Bone marrow (tissue), 2 donors: ENCODE data around the gene NHERF1.

Source experiments
- DNase-seq, 2 donors: peaks; one replicate each; lab custom pipeline; 2025; lab: John Stamatoyannopoulos, UW

Gene NHERF1

DNA sequence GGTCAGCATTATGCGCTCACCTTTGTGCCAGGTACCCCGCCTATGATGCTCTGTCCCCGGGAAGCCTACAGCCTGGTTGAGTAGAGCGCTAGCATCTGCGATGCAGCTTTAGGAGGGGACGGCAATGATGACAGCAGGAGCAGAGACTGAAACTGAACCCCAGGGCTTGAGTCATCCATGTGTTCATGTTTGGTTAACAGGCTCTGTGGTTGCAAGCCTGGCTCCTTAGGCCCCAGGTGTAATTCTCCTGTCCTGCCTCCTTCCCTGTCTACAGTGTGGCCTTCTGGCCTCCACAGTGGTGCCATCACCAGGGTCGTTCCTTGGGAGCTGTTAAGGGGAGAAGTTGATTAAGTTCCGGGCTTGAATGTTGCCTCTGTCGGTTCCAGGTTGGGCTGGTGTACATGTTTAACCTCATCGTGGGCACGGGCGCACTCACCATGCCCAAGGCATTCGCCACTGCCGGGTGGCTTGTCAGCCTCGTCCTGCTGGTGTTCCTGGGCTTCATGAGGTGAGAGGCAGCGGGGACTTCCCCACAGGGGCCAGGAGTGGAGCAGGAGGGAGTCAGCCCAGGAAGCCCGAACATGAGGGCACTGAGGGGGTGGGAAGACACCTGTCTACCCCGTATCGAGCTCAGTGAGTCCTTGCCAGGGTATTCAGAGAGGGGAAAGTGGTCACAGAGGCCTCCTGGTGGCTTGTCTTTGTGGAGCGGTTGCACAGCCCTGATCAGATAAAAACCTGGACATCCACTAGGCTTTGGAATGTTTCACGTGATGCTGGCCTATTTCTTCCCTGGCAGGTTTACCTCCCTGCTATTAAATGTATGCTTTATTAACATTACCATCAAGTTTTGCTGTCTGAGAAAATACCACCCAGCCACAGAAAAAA lies 36.9 kb downstream of the NHERF1 start:
- no peak for DNase-seq

DNA sequence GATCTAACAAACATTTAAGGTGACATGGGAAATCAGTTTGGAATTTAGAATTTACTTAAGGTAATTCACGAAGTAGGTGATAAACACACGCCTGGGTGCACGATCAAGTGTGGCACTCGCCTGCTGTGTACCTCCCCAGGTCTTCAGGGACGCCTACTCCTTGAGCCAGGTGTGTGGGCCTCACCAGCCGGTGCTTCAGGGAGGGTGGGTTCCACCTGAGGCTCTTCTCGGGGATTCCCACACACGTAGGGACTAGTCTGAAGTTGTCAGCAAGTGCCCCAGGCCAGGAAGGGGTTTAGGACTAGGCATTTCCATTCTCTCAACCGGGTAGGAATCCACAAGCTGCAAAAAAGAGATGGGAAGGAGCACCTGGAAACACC lies 37.5 kb downstream of the NHERF1 start:
- DNase-seq = no peak

DNA sequence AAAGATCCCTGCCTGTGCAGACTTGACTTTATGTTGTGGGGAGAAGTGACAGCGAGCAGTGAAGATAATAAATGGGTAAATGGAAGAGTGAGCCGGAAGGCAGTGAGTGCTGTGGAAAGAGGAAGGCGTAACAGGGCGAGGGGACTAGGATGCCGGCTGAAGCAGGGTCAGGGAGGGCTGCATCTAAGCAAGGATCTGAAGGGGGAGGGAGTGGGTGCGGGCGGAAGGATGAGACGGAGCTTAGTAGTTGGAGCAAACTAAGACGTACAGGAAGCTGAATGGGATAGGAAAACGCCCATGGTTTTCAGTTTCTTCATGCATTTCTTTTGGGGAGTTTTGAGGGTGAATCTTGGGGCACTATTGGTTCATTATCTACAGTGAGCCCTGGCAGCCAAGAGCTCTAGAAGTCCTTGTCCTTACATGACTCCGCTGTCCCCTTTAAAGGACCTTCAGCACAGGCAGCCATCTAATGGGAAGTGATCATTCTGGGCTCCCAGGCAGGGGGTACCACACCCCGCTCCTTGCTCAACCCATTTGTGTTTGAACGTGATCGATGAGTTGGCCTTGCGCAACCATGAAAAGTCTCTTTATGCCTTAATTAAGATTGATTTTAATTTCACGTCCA lies 38.1 kb downstream of the NHERF1 start:
- DNase-seq = peak; percentile 35 to 63

DNA sequence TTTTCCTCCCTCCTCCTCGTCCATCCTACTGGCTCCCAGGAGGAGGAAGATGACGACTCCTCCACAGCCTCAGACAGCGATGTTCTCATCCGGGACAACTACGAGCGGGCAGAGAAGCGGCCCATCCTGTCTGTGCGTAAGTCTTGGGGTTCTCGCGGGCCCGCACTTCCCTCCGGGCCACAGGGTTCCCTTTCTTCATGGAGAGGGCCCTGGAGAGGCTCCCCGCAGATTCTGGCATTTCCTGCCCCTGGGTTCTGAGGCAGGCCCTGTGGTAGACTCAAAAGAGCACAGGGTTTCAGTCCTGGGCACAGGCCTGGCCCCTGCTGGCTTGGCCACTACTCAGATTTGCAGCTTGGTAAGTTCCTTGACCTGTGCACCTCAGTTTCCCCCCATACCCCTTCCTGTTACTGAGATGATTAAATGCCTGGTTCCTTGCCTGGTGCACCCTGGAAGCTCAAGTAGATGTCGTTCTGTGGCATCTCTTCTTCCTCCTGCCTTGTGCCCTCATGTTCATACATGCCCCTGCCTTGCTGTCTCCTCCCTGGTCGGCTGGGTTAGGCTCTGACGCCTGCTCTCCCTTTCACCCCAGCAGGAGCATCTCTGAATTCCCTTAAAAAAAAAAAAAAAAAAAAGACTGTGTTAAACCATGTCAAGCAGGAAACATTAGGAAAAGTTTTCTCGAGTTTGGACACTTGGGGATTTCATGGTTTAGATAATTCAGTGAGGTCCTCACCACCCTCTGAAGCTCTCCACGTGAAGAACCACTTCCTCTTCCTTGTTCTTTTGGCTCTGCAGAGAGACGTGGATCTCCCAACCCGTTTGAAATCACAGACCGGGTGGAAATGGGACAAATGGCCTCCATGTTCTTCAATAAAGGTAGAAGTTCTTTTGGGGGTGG lies 42.0 kb downstream of the NHERF1 start:
- DNase-seq = no peak

DNA sequence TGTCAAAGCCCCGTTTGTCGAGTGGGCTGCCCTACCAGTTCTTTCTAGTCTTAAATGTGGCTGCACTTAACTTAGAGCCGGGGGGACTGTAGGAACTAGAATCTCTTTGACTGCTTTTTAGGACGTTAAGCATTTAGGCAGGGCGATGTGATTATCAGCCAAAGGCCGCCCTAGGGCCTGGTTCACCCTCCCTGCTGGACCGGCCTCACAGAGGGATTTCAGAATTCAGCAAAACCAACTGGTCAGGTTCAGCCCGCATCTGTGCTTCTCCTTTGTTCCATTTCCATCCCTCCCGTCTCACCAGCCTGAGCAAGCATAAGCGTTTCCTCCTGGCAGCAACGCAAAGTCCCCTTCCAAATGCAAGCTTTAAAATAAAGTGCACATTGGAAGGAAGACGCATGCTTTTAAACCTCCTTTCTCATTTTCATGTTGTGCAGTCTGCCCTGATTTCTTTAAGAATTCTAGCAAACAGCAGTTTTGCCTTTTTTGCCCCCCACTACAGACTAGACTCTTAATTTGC lies 44.2 kb downstream of the NHERF1 start:
- no peak for DNase-seq

DNA sequence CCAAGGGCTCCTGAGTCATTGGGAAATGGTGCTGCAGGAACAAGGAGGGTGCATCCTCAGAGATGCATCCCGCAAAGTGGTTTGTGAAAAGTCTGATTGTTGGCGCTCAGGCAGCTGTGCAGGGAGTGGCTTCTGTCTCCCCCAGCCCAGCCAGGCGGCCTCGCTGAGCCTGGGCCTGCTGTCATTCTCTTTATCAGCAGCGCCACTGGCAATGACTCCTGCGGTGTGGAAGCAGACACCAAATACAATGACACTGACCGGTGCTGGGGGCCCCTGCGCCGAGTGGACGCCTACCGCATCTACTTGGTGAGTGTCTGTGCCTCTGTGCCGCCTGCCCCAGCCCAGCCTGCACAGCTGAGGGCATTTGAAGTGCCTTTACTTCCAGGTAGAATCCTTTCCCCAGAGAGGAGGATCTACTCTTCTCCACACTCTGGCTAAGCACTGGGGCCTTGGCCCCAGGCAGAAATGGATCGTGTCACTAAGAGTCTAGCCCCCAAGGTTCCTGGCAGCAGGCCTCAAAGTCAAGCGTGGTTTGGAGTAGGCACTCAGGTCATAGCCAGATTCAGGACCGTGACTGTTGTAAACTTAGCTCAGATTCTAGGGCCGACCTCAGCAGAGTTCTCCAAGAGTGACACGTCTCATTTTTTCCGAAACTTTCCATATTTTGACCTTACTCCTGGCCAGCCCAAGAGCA lies 47.0 kb downstream of the NHERF1 start:
- no peak for DNase-seq

DNA sequence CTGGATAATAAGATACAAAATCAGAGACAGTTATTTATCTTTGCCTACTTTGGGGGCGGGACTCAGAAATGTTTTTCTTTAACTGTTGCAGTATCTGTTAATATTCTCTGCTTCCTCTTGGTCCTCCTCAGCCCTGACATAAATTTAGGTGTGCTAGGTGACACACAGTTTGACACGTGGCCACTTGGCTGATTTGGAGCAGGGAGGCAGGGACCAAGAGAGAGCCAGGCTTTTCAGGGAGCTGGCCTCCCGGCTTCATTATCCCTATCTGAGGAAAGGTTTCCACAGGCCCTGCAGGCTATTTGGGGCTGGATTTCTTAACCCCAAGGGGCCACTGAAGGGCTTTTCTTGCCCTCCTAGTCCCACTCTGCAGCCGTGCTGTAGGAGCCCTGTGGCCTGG lies 47.8 kb downstream of the NHERF1 start:
- no peak for DNase-seq

DNA sequence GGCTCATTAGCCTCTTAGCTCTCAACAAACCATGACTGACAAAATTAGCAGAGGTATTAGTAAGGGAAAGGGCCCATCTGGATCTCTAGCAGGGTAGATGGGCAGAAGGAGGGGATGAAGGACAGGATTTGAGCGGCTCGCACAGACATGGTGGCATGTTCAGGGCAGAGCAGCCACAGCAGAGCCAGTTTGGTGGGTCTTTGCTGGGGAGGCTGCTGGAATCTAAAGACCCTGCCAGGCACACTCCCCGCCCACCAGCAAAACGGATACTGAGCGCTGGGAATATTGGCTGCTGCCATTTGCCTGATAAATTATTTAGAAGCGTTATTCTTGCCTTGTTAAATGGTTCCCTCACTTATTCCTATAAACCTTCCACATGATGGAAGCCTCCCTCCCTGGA lies 48.4 kb downstream of the NHERF1 start:
- no peak for DNase-seq

DNA sequence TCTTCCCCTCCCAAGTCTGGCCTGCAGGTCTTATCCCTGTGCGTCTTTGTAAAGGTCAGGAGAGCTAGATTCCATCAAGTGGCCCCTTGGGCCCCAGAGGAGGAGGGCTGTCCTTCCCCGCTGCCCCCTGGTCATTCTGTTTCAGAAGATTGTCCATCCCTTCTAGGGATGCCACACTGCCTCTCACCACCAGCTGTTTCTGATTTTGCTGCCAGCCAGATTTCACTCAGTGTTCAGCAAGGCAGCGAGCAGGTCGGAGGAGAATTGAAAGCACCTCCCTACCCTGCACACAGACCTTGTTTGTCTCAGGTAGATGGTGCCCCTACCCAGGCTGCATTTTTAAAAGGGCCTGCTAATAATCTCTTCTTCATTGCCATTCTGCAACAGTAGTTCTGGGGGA lies 49.4 kb downstream of the NHERF1 start:
- DNase-seq = no peak

DNA sequence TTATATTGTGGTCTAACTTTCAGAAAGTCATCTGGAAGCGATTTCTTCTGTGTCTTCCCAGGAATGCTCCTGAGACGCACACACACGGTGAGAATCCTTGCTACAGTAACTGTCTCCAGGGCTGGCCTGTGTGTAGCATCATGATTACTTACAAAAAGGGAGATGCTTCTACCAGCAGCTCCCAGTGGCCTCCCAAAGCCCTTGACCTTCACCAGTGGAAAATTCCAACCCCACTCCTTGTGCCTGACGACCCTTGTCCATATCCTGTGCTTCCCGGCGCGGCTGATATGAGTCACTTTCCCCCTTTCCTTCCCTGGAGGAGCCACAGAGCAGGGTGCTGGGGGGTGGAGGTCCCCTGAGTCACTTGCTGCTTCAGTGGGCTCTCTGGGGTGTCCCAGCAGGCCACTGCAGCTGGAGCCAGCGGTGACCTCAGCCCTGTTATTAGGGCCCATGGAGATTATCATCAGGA lies 49.8 kb downstream of the NHERF1 start:
- DNase-seq = no peak

DNA sequence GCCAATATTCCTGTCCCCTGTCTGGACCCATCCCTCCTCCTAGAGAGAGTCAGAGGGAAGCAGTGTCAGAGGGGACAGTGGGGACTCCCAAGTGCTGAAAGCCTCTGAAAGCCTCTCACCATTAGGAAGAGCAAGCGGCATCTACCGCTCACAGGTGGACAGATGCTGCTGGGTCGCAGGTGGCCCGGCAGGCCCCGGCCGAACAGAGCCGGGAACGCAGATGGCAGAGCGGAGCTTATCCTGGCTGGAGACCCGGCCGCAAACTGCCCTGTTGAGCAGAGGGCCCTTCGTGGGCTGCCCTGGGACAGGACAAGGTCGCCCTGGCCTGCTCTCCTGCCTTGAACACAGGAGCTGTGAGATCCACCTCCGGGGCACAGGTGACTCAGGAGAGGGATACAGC lies 50.7 kb downstream of the NHERF1 start:
- DNase-seq = no peak

DNA sequence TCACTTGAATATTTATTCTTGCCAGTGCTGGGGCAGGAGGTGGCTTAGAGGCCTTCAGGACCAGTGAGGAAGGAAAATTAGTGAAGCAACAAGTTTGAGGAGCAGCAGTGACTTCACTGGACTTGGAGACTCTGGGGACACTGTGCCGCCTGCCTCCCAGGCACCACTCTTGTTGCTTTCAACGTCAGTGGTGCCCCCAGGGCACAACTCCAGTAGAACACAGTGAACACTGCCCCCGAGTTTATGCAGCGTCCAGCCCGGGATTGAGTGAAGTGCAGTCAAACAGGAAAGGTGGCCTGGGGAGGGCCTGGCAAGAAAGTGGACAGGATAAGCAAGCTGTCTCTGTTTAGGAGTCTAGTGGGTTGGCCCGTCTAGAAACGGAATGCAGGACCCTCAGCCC lies 52.1 kb downstream of the NHERF1 start:
- no peak for DNase-seq

DNA sequence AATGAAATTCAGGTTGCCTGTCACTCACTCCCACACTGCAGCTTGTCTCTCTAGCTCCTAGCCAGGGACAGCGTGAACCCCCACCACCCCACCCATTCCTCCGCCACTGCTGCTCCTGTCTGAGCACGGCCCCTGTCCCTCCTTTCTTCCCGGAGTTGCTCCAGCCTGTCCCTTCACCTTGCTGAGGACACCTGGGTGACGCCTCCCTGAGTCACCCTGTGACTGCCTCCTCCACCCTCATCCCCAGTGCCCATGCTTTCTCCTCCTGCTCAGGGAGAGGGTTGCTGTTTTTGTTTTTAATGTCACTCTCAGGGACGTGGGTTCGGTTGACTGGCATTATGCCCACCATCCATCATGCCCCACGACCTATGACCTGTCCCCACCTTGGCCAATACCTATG lies 53.5 kb downstream of the NHERF1 start:
- no peak for DNase-seq

DNA sequence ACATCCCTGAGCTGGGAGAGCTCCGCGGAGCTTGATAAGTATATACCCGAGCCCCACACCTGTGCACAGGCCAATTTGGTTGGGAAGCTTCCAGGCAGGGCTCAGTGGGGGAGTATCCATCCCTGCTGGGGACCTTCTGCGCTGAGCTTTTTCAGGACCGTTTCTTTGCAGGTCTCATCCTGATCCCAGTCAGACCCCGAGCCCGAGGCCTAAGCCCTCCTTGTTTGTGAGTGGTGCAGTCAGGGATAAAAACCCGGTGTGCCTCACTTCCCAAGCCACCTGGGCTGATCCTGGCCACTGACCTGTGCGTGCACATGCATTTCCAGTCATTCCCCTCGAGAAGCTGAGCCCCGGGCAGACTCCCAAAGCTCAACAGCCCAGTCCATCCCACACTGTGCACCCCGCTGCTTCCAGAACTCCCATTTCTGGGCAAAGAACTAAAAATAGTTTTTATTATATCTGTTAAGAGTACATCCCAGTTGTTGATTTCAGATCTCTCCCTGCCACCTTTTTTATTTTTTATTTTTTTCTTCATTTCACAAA lies 55.0 kb downstream of the NHERF1 start:
- no peak for DNase-seq

DNA sequence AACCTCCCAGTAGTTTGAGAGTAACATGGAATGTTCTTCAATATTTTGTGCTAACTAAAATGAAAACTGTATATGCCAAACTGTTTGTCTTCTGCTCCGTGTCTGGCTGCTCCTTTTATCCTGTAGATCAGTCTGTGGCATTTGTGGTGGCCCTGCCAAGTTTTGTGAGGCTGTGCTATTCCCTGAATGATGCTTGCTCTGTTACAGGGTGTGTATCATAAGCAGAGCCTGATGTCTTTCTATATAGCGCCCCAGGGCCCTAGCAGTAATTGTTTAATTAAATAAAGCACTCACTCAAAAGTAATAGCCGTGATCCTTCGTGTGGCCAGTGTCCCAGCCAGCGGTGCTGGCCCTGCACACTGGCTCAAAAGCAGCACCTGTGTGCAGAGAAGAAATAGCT lies 55.5 kb downstream of the NHERF1 start:
- DNase-seq = no peak

DNA sequence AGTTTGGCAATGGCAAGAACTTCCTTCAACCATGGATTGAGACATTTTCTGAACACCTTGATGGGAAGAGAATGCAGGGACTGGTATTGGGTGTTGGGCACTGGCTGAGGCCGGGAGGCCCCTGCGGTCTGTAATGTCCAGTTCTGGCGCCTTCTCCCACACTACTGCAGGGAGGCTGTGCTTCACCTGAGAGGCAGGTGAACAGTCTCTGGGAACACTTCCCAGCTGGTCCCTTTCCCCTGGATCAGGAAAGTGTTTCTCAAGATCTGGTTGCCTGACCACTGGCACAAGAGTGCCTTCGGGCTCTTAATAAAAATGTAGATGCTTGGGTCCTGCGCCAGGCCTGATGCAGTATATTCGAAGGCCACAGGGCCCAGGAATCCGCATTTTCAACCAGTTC lies 56.3 kb downstream of the NHERF1 start:
- DNase-seq = no peak

DNA sequence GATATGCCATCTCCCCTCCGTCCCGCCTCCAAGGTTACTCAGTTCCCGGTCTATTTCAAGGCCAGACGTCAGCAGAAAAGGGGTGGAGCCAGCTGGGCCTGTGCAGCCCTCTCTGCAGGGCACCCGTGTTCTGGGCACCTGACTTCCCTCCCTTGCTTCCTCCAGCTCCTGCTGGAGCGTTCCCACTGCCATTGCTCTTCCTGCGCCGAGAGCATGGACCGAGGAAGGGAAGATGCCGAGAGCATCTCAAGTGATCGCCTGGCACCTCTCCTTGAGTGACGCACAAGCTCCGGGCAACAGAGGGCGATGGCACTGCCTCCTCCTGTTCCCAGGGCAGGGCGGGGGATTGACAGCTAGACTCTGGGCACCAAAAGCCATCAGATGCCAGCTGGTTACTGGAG lies 57.2 kb downstream of the NHERF1 start:
- no peak for DNase-seq

DNA sequence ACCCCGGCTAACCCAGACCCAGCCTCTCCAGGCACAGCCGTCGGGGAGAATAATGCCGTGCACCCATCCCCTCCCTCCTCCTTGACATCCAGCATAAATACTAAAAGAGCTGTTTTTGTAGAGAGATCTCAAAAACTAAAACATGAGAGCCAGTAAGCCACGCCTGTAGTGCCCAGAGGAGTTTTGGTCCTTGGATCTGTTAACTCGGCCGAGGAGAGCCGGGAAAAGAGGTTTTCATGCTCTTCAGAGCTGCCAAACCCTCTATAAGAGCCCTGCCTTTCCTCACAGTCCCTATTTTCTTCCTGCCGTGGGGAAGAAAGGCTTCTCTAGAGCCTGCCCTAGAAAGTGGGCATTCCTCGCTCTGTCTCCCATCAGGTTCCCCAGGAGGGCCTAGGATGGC lies 57.9 kb downstream of the NHERF1 start:
- no peak for DNase-seq

DNA sequence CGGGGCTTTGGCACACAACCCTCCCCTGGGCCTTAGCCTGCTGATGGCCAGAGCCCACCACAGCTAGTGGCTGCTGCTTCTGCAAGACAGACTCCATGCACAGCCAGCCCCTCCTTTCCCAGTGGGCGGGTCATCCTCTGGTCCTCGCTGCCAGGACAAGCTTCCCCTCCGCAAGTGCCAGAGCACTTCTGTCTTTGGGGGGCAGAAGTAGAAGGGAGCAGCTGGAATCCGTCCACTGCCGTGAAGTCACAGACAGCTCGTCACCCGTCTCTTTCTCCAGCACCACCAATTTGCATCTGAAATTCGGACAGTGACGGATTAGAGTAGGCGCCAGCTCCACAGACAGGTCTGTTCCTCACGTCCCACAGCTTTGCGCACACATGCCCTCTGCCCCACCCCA lies 59.0 kb downstream of the NHERF1 start:
- no peak for DNase-seq

DNA sequence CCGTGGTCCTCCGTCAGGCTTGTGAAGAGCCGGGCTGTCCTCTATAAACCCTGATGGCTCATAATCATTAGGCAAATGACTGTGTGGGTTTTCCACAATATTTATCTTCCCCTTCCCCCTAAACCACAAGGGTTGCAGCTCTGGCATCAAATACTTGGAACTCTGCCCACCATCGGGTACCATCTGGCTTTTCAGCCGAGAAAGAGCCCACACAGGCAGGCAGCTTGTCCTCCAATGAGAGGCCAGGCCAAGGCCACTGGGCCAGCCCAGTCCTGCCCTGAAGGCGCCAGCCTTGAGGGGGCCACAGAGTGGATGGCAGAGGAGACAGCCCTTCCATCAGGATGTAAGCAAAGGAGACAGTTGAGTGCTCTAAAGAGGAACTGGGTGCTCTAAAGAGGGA lies 59.5 kb downstream of the NHERF1 start:
- peak in 1 of 2 donors; percentile 4 for DNase-seq

DNA sequence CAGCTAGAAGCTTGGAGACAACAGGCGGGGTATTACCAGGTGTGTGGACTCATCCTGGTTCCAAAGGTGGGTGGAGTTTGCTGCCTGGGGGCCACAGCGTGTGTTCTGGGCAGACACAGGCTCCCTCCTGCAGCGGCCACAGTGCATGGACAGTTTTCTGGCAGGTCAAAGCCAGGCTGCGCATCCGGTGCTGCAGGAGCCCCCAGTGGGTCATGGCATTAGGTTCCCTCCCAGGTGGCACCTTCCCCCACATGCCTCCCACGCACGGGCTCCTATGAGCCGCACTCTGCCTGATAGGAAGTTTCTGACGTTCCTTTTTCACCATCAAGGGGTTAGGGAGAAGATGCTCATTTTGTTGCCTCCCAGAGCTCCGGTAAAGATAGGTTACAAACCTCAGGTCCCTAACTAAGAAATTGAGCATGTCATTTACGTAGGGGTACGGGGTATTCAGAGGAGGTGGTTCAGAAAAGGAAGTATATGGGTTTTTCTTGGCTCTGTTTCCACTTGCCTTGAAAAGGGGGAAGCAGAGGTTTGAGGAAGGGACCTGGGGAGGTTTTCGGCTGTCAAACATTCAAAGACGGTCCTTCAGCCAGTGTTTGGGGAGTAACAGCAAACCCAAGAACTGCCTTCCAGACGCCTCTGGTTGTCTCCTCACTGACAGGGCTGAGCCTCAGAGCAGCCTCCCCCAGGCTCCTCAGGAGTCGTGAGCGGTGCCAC lies 60.4 kb downstream of the NHERF1 start:
- DNase-seq = peak in 1 of 2 donors; percentile 61
